ENCODE results near the gene GSX1. TPM values are rescaled to one million over a fixed set of nuclear protein-coding genes. Genes with fewer than 3 reads are reported as not detected.

The GSX1 gene
- polyA plus RNA-seq, 1 donor from 2014 or later, result not detected

GRCh38 chr13:27833206-27833605, 40.9 kb downstream of the GSX1 start:
- Histone ChIP-seq H2AFZ (ENCODE audit: low read depth, low read length) (no peak overlapping the region), H3K36me3 (ENCODE audit: insufficient read depth, low read length) (no peaks in the 10 kb centered on the region), H3F3A (ENCODE audit: insufficient read depth, low read length, poor library complexity, severe bottlenecking) (no peaks in the 10 kb centered on the region), H3K9me2 (ENCODE audit: insufficient read depth, low read length) (no peaks in the 10 kb centered on the region), H3K27me3 (ENCODE audit: insufficient read depth, low read depth, low read length) (peaks cover 27% of the 10 kb centered on the region), H3K9me3 (ENCODE audit: low read length) (no peaks in the 10 kb centered on the region), H3K4me3 (ENCODE audit: low read length) (no peak overlapping the region), H3K9ac (ENCODE audit: low read length) (no peak overlapping the region), H3K4me2 (ENCODE audit: low read length) (no peak overlapping the region), H3K27ac (ENCODE audit: low read length) (no peak overlapping the region), H4K20me1 (ENCODE audit: insufficient read depth) (no peaks in the 10 kb centered on the region), H3K79me2 (replicated peaks; ENCODE audit: insufficient read depth, low read length) (no peaks in the 10 kb centered on the region)
- TF ChIP-seq SMC3 (conservative IDR thresholded peaks at IDR 0.05; ENCODE audit: poor library complexity) (no peak), POLR2AphosphoS5 (IDR thresholded peaks at IDR 0.05) (no peak), EP300 (conservative IDR thresholded peaks at IDR 0.05; ENCODE audit: poor library complexity, severe bottlenecking) (no peak), REST (IDR thresholded peaks at IDR 0.05; ENCODE audit: borderline replicate concordance) (no peak)

GRCh38 chr13:27834095-27834494, 41.8 kb downstream of the GSX1 start:
- no peaks in the 10 kb centered on the region for H3K9me3 ChIP-seq (ENCODE audit: low read length)
- H3F3A ChIP-seq (ENCODE audit: insufficient read depth, low read length, poor library complexity, severe bottlenecking), result no peaks in the 10 kb centered on the region
- no peak overlapping the region for H3K4me3 ChIP-seq (ENCODE audit: low read length)
- TF ChIP-seq EZH2 (IDR thresholded peaks at IDR 0.05; ENCODE audit: borderline replicate concordance, insufficient read depth, low read length, poor library complexity, severe bottlenecking) (no peak), TAF1 (IDR thresholded peaks at IDR 0.05; ENCODE audit: low read depth) (no peak), REST (IDR thresholded peaks at IDR 0.05; ENCODE audit: borderline replicate concordance) (no peak), POLR2AphosphoS5 (IDR thresholded peaks at IDR 0.05) (no peak), SMC3 (conservative IDR thresholded peaks at IDR 0.05; ENCODE audit: poor library complexity) (no peak), EP300 (conservative IDR thresholded peaks at IDR 0.05; ENCODE audit: poor library complexity, severe bottlenecking) (no peak), CTCF (IDR thresholded peaks at IDR 0.05; ENCODE audit: poor library complexity, severe bottlenecking) (no peak), MXI1 (conservative IDR thresholded peaks at IDR 0.05; ENCODE audit: poor library complexity, severe bottlenecking) (no peak), RAD21 (conservative IDR thresholded peaks at IDR 0.05) (no peak)
- no peak overlapping the region for H3K27ac ChIP-seq (ENCODE audit: low read length)
- H3K9ac ChIP-seq (ENCODE audit: low read length), result no peak overlapping the region
- no peaks in the 10 kb centered on the region for H3K36me3 ChIP-seq (ENCODE audit: insufficient read depth, low read length)
- no peaks in the 10 kb centered on the region for H3K9me2 ChIP-seq (ENCODE audit: insufficient read depth, low read length)
- H4K20me1 ChIP-seq (ENCODE audit: insufficient read depth), result no peaks in the 10 kb centered on the region
- H2AFZ ChIP-seq (ENCODE audit: low read depth, low read length), result no peak overlapping the region
- H3K79me2 ChIP-seq (replicated peaks; ENCODE audit: insufficient read depth, low read length), result no peaks in the 10 kb centered on the region
- H3K27me3 ChIP-seq (ENCODE audit: insufficient read depth, low read depth, low read length), result peaks cover 23% of the 10 kb centered on the region
- H3K4me2 ChIP-seq (ENCODE audit: low read length), result no peak overlapping the region

All from neural cell (in vitro differentiated cells).